Limb (tissue), 2 donors: ENCODE results near the gene SUGCT.
A peak's percentile ranks its signal among the peaks of the same experiment; 100 is the strongest.
"Not testable (repeated sequence)": the region's sequence is repeated elsewhere in the genome, so short reads cannot be mapped to it uniquely, and the experiment has no call there.

Experiments used
- DNase-seq, 2 donors: peaks; one replicate each; pipeline ENCODE4 v3.0.0-alpha.2; 2016; ENCODE audit errors: extremely low spot score in 2 of 2

The SUGCT gene

DNA sequence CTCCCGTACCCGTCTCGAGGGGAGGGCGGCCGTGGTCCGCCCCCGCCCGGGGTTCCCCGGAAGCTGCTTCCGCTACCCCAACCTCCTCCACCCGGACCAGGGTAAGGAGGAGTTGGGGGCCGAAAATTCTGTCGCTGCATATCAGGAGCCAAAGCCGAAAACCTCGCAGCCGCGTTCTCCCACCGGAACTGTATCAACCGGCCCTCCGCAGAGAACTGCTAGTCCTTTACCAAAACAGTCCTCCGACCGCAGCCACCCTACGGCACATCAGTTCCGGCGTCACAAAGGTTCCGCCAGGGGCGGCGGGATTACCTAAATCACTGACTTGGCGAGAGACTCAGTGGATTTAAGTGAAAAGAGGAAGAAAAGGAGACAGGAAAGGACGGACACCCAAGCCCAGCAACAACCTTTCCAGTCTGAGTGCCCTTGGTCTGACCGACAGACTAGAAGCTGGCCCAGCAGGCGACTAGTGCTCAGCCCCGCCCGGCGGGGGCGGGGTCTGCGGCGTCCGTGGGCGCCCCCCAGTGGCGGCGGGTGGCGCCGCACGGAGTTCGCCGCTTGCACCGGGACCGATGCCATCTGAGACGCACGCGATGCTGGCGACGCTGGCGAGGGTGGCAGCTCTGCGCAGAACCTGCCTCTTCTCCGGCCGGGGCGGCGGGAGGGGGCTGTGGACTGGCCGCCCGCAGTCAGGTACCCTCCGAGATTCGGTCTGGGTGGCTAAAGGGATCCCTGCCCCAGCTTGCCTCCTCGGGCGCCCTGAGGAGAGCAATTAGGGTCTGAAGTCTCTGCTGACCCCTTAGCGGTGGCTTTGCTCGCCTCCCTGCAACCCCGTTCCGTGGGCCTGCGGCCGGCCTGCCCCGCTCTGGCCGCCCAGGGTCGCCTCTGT, at the start of gene SUGCT, which contains the start of gene MPLKIP:
TSS of gene SUGCT (plus strand) at position 578 of the 889 bp plus-strand sequence.
TSS of gene MPLKIP (minus strand) at position 195 of the 889 bp plus-strand sequence. CDS start at position 140, 55 bp downstream.
- DNase-seq = peak; percentile 86 to 92

DNA sequence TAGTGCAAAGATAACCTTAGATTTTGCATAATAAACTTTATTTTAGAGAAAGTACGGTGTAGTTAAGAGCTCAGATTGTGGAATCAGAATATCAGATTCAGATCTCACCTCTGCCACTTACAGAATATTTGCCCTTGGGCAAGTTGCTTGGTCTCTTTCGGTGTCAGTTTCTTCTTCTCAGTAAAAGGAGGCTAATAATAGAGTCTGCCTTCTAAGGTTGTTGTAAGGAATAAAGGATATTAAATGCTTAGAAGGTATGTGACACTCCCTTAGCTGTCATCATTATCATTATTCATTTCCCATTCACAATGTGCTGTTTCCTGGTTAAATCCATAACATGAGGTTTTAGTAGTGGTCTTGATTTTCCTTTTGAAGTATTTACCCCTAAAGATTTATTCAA, 42.6 kb upstream of the SUGCT start:
- no peak for DNase-seq

DNA sequence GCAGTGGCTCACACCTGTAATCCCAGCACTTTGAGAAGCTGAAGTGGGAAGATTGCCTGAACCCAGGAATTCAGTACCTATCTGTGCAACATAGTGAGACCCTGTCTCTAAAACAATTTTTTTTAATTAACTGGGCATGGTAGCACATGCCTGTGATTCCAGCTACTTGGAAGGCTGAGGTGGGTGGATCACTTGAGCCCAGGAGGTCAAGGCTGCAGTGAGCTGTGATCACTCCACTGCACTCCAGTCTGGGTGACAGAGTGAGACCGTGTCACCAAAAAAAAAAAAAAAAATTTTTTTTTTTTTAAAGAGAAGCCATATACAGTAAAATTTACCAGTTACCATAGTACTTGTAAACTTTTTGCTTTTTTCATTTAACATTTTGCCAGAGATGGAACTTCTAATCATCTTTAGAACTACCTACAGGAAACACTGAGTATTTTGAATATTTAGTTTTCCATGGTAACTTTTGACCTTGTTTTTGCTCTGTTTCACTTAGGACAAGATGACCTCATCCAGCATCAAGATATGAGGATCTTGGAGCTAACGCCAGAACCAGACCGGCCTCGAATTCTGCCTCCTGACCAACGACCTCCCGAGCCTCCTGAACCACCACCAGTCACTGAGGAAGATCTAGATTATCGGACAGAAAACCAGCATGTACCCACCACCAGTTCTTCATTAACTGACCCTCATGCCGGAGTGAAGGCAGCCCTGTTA, 41.0 kb upstream of the SUGCT start:
- DNase-seq = no peak

DNA sequence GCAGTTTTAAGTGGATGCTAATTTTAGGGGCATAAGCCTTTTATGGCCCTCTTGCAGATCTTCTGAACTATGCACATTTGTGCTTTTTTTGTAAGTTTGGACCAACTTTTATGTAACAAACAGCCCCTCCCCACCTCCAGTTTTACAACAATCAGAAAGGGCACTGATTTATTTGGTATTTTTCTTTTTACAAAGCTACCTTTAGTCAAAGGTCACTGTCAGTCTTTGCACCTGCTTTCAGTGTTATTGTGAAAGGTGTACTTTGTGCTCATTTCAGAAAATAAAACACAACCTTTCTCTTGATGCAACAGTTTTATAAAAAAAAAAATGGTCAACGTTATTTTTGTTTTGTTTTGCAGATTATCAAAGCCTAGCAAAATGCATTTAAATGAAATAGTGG, 39.6 kb upstream of the SUGCT start:
- no peak for DNase-seq

DNA sequence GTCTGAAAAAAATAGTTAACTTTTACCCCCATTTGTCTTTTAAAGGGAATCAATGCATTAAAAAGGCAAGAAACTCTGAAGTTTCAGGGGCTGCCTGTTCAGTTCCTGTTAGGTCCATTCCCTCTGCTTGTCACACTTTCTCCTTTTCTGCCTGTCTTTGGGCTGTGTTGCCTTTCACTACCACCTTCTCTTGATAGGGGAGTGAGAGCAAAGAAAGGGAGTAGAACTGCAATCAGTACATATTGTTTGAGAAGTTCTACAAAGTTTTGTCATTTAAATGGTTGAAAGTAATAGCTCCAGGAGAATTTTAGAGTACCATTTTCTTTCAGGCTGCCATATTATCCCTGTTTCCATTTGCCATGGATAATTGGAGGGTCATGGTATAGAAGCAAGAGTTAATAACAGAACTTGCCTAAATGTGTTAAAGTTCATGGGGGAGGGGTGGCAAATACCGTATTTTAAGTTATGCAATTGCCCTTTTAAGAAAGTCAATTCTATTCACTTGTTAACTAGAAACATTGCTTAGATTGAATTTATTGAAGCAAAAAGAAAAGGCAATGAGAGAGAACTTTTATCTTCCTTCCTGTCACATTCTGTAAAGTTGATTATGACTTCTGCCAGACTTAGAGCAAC, 39.0 kb upstream of the SUGCT start:
- DNase-seq = no peak

DNA sequence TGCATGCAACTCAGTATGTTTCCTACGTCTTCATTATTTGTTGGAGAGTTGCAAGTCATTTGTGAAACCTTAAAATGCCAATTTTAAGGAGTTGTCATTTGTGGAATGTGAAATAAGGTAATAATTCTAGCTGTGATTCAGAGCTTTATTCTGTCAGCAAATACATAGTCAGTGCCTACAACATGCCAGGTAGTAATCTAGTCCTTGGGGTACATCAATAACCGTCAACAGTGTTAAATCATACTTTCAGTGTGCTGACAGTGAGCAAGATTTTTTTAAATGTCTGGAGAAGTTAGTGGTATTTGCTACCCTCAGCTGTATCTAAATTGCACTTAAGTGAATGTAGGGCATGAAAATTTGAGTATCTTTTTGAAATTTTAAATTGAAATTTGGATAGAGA, 37.1 kb upstream of the SUGCT start:
- no peak for DNase-seq

DNA sequence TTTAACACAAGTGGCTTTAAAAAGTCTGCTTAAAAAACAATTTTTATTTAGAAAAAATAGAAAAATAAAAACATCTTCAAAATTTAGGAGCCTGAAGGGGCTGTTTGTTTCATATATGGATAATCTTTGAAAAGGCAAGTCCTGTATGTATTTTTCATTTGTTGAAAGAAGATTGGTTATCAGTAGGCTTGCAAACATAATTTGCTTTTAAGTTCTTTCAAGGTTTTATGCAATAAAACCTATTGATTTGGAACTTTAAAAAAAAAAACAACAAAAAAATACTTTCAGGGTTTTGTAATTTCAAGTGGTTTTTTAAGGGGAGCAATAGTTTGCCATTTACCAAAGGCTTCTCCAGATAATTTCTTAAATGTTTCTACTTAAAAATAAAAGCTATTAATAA, 36.0 kb upstream of the SUGCT start:
- no peak for DNase-seq

DNA sequence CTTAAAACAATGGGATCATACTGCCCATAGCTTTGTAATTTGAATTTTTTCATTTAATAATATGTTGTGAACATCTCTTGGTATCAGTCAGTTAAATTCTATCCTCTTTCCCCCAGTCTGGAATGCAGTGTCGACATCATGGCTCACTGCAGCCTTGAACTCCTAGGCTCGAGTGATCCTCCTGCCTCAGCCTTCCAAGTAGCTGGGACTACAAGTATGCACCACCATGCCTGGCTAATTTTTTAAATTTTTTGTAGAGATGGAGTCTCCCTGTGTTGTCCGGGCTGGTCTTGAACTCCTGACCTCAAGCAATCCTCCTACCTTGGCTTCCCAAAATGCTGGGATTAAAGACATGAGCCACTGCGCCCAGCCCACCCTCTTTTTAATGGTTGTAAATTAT, 35.0 kb upstream of the SUGCT start:
- no peak for DNase-seq

DNA sequence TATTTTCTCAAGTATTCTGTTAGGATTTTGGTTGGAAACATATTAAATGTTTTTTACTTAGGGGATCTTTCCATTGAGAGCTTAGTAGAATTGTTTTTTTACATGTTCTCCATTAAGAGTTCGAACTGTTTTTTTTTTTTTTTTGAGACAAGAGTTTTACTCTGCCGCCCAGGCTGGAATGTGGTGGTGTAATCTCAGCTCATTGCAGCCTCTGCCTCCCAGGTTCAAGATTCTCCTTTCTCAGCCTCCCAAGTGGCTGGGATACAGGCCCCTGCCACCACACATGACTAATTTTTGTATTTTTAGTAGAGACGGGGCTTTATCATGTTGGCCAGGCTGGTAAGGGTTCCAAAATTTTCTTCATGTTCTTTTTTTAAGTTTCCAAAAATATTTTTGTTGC, 33.6 kb upstream of the SUGCT start:
- DNase-seq = no peak

DNA sequence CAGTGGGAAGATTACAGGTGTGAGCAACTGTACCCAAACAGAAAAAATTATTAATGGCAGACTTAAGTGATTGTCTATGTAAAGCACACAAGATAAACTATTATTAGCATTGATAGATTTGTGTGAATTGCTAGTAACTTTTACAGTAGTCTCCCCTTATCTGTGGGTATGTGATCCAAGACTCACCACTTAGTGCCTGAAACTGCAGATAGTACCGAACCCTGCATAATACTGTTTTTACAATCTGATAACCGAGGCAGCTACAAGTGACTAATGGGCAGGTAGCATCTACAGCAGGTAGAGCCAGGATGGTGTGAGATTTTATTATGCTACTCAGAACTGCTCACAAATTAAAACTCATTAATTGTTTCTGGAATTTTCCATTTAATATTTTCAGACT, 31.9 kb upstream of the SUGCT start:
- no peak for DNase-seq

DNA sequence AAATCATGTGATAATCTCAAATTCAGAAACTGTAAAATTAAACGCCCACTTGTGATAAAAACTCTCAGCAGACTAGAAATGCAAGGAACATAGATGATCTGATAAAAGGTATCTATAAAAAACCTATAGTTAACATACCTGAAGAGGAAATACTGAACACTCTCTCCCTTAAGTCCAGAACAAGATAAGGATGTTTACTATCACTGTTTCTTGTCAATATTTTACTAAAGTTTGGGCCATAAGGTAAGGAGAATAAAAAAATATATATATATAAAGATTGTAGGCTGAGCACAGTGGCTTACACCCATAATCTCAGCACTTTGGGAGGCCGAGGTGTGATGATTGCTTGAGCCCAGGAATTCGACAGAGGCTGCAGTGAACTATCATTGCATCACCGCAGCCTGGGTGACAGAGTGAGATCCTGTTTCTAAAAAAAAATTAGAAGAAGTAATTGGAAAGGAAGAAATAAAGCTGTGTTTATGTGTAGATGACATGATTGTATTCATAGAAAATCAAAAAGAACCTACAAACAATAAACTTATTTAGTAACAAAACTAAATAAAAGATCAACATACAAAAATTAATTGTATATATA, 28.8 kb upstream of the SUGCT start:
- DNase-seq = no peak

DNA sequence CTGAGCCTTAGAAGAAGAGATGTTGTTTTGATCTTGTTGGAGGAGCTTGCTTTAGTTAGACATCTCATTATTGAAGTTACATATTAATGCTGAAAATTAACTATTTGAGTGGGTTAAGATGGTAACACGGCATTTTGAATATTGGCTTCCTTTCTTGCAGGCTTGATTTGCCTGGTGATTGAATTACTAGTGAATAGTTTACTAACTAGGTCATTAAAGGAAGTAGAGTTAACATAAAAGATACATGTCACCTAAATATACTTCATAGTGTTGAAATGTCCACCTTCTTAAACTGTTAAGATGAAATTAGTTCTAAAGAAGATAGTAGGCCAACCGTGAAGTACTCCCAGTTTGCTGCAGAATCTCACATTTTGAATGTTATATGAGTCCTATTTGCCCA, 18.9 kb upstream of the SUGCT start:
- DNase-seq = no peak

DNA sequence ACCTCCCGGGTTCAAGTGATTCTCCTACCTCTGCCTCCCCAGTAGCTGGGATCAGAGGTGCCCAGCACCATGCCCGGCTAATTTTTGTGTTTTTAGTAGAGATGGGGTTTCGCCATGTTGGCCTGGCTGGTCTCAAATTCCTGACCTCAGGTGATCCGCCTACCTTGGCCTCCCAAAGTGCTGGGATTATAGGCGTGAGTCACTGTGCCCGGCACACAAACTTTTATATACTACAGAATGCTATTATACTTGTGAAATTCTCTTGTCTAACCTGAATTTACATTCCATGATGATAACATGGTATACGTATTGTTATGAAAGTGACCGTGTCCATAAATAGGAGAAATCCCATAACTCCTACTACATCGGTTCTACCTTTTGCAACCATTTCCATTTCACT, 17.6 kb upstream of the SUGCT start:
- DNase-seq = not testable (repeated sequence)

DNA sequence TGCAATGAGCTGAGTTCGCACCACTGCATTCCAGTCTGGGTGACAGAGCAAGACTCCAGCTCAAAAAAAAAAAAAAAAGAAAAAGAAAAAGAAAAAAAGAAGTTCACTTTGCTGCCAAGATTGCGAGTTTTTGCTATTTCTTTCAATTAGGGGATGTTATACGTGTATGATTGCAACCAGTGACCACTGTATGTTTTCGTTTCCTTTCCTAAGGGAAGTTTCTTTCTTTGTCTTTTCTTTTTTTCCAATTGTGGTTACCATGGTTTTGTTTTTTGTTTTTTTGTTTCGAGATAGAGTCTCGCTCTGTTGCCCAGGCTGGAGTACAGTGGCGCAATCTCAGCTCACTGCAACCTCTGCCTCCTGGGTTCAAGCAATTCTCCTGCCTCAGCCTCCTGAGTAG, 16.6 kb upstream of the SUGCT start:
- not testable (repeated sequence) for DNase-seq

DNA sequence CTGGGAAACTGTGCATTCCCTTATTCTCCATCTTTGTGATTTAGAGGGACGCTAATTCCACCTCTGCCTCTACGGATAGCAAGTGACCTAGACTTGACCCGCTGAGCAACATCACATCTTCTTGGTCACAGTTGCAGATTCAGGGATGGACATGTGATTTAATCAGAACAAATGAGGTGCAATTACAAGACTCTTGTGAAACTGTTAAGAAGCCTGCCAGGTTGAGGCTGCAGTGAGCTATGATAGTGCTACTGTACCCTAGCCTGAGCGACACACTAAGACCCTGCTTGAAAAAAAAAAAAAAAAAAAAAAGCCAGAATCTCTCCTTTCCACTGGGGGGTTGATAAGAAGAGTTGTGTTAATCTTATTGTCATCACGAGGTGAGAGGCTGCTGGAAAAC, 14.8 kb upstream of the SUGCT start:
- DNase-seq = no peak

DNA sequence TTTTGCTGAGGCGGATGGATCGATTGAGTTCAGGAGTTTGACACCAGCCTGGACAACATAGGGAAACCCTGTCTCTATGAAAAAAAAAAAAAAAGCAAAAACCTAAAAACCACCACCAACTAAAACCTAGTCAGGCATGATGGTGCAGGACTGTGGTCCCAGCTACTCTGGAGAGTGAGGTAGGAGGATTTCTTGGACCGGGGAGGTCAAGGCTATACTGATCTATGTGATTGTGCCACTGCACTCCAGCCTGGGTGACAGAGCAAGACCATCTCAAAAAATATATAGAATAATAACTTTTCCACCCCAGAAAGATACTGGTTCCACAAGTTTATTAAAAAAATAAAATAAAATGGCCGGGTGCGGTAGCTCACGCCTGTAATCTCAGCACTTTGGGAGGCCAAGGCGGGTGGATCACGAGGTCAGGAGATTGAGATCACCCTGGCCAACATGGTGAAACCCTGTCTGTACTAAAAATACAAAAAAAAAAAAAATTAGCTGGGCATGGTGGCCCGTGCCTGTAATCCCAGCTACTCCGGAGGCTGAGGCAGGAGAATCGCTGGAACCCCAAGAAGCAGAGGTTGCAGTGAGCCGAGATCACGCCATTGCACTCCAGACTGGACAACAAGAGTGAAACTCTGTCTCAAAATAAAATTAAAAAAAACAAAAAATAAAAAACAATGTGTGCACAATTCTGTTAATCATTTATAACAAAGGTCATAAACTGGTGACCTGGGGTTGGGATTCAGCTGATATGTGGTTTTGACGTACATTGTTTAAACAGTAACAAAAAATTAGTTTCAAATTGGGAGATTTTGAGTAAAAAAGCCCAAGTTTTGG, 12.5 kb upstream of the SUGCT start:
- not testable (repeated sequence) for DNase-seq

DNA sequence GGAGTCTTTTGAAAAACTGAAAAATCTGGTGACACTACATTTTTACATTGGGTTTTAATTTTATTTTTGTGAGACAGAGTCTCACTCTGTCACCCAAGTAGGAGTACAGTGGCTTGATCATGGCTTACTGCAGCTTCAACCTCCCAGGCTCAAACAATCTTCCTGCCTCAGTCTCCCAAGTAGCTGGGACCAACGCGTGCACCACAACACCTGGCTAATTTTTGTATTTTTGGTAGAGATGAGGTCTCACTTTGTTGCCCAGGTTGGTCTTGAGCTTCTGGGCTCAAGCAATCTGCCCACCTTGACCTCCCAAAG, 11.9 kb upstream of the SUGCT start:
- DNase-seq = no peak

DNA sequence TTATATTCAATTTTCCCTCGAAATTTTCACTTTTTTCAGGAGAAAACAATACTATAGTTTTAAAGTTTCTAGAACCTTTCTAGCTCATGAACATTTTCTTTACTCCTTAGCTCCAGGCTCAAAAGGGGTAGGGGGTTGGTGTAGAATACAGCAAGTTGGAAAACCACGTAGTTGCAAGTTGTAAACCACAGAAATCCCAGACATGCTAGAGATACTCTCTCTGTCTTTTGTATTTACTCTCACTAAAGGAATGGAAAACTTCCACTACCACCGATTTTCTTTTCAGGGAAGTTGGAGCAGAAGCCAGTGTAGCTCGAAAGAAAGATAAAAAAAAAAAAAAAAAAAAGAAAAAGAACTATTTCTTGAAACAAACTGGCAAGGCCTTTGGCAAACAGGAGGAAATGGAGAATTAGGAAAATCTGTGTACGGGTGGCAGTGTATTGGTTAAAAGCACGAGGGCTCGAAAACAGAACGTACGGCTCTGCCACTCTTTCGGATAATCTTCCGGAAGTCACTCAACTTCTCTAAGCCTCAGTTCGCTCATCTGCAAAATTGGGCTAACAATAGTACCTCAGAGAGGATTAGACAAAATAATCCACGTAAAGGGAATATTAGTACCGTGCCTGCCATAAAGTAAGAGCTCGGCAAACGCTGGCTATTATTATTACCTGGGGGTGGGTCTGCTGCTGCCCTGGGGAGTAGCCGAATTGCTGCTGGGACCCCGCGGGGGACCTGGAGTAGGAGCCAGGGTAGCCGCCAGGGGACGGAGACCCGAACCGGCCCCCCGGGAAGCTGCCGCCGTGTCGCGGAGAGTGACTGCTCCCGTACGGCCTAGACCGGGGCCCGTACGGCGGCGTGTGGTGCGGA, 1.0 kb upstream of the SUGCT start:
- peak in 1 of 2 donors; percentile 3 for DNase-seq

DNA sequence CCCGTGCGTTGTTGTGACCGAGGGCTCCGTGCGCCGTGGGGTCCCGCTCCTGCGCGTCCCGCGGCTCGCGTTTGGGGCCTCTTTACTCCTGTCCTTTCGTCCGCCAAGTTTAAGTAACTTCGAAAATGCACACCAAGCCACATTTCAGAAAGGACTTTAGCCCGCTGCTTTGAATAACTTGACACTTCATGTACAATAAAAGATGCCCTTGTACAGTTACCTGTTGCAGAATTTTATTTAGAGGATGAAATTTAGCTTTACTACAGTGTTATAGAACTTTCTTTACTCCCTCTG, 459 bp downstream of the SUGCT start:
- DNase-seq = no peak

DNA sequence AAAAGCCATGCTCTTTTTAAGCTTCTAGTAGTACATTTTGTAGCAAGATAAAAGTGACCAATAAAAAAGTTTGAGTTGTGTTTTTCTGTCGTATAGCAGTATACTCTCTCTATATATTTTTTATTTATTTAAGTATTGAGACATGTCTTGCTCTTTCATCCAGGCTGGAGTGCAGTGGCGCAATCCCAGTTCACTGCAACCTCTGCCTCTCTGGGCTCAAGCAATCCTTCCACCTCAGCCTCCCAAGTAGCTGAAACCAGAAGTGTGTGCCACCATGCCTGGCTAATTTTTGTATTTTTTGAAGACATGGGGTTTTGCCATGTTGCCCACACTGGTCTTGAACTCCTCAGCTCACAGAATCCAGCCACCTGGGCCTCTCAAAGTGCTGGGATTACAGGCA, 2.8 kb downstream of the SUGCT start:
- DNase-seq = no peak
